C1 segment of cervical spinal cord (tissue), 14 donors: ENCODE measurements around the gene SNRNP200.
"Not testable (repeated sequence)": the region's sequence is repeated elsewhere in the genome, so short reads cannot be mapped to it uniquely, and the experiment has no call there.

ENCODE experiments used
- DNase-seq, 14 donors: peaks; one replicate each; lab custom pipeline; 2025; lab: John Stamatoyannopoulos, UW

Gene SNRNP200

GRCh38 chr2:96325041-96325883 lies 19.9 kb upstream of the SNRNP200 start, which contains the start of gene ITPRIPL1:
TSS of gene ITPRIPL1 (plus strand) at chr2:96325317. CDS start at chr2:96325840, 523 bp downstream.
- peak in 3 of 14 donors; percentile 14 to 70 (median 14) for DNase-seq

- no peak for DNase-seq
Observed at GRCh38 chr2:96324721-96325040, 19.3 kb upstream of the SNRNP200 start.

GRCh38 chr2:96323849-96324248 lies 18.5 kb upstream of the SNRNP200 start:
- DNase-seq = no peak

GRCh38 chr2:96320728-96321622 lies 15.6 kb upstream of the SNRNP200 start:
- DNase-seq = peak in 7 of 14 donors; percentile 15 to 64 (median 51)

GRCh38 chr2:96320326-96320725 lies 15.0 kb upstream of the SNRNP200 start:
- DNase-seq = no peak

- DNase-seq = no peak
Observed at GRCh38 chr2:96319396-96319795, 14.1 kb upstream of the SNRNP200 start.

- DNase-seq = no peak
Observed at GRCh38 chr2:96318723-96319122, 13.4 kb upstream of the SNRNP200 start.

- DNase-seq = no peak
Observed at GRCh38 chr2:96317584-96317997, 12.2 kb upstream of the SNRNP200 start.

GRCh38 chr2:96316999-96317398 lies 11.7 kb upstream of the SNRNP200 start:
- DNase-seq = no peak

GRCh38 chr2:96315400-96316071 lies 10.2 kb upstream of the SNRNP200 start:
- peak in 1 of 14 donors; percentile 29 for DNase-seq

- no peak for DNase-seq
Observed at GRCh38 chr2:96315005-96315399, 9.7 kb upstream of the SNRNP200 start.

GRCh38 chr2:96308248-96308647 lies 2.9 kb upstream of the SNRNP200 start:
- DNase-seq = no peak

- no peak for DNase-seq
Observed at GRCh38 chr2:96306370-96306769, 1.0 kb upstream of the SNRNP200 start.

GRCh38 chr2:96305979-96306308 lies 598 bp upstream of the SNRNP200 start:
- DNase-seq = peak in 1 of 14 donors; percentile 35

- DNase-seq = no peak
Observed at GRCh38 chr2:96304606-96305005, 740 bp downstream of the SNRNP200 start.

GRCh38 chr2:96301865-96302264 lies 3.5 kb downstream of the SNRNP200 start:
- no peak for DNase-seq

- DNase-seq = peak in 2 of 14 donors; percentile 9 to 36
Observed at GRCh38 chr2:96296925-96297324, 8.4 kb downstream of the SNRNP200 start.

- DNase-seq = not testable (repeated sequence)
Observed at GRCh38 chr2:96294271-96294670, 11.1 kb downstream of the SNRNP200 start.

GRCh38 chr2:96291751-96292150 lies 13.6 kb downstream of the SNRNP200 start:
- no peak for DNase-seq

GRCh38 chr2:96287273-96287856 lies 18.0 kb downstream of the SNRNP200 start:
- DNase-seq = no peak

GRCh38 chr2:96276787-96277499 lies 28.4 kb downstream of the SNRNP200 start:
- no peak for DNase-seq
